Daoy (cell line): Measurements from ENCODE around the gene ARFRP1. TPM values are rescaled to one million over a fixed set of nuclear protein-coding genes. Genes with fewer than 3 reads are reported as not detected.
"Not testable (repeated sequence)": the region's sequence is repeated elsewhere in the genome, so short reads cannot be mapped to it uniquely, and the experiment has no call there.

Experiments used
- DNase-seq: peaks from one replicate; pipeline ENCODE4 v3.0.0-alpha.2; 2015; ENCODE audit warnings: low read depth
- total RNA-seq: library from RNA; depleted of rRNA; stranded (reverse); fragments of >200 nt; shearing (Covaris generic); gene quantifications from 2 replicates; pipeline ENCODE4 v1.2.3, GENCODE V29; 2014

The ARFRP1 gene
- total RNA-seq, 1 experiment from 2014 or later = 25.1 TPM

DNA sequence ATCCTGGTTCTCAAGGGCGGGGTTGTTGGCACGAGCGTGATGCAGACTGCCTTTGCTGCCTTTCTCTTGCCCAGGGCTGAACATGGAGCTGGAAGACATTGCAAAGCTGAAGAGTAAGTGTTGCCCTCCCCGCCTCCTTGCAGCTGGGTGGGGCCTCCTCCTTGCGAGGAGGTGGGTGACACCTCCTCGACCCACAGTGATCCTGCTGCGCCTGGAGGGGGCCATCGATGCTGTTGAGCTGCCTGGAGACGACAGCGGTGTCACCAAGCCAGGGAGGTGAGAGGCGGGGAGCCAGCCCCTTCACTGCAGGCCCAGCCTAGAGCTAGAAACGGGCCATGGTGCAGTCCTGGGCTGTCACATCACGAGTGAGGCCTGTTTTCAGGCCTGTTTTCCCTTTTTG lies 29.7 kb downstream of the ARFRP1 start:
- no peak for DNase-seq

DNA sequence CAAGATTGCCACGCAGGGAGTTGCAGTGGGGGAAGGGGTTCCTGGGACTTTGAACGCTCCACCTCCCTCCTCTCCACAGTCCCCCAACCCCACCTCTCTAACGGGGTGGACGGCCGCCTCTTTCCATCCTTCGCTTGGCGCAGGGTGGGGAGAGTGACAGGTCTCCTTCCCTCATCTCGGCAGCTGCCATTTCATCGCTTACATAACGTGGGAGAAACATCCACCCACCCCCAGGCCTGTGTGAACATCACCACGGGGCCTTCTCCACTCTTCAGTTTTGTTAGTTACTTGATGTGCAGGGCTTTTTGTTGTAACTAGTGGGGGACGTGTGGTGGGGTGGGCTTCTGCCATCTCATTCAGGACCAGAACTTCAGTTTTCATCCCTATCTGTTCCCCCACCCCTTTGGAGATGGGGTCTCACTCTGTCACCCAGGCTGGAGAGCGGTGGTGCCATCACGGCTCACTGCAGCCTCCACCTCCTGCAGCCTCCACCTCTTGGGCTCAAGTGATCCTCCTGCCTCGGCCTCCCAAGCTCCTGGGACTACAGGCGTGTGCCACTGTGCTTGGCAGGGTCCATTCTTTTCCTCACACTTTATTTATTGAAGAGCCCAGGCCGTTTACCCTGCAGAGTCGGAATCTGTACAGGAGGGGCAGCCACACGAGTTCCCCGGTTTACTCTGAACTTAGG lies 32.0 kb downstream of the ARFRP1 start:
- no peak for DNase-seq

DNA sequence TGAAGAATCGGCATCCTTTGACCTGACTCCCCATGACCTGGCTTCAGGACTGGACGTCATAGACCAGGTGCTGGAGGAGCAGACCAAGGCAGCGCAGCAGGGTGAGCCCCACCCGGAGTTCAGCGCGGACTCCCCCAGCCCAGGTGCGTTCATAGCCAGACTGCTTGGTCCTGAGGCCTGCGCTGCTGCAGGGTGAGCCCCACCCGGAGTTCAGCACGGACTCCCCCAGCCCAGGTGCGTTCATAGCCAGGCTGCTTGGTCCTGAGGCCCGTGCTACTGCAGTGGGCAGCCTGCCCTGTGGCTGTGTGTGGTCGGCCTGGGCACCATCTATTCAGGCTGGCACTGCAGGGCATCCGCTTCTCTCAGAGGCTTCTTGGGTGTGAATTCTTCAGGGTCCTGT lies 33.8 kb downstream of the ARFRP1 start:
- no peak for DNase-seq

DNA sequence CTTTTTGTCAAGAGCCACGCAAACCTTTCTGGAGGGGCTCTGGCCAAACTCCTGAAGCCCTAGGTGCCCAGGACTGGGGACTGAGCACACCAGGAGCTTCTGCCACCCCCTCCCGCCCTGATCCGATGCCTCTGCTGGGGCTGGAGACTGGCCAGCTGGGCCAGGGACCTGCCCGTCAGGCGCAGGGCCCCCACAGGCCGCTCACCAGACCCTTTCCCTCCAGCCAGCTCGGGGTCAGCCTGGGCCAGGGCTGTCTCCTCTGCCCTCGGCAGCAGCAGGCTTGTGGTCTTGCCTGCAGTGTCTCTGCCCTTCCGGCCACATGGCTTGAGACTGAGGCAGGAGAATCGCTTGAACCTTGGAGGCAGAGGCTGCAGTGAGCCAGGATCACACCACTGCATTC lies 35.1 kb downstream of the ARFRP1 start:
- no peak for DNase-seq

DNA sequence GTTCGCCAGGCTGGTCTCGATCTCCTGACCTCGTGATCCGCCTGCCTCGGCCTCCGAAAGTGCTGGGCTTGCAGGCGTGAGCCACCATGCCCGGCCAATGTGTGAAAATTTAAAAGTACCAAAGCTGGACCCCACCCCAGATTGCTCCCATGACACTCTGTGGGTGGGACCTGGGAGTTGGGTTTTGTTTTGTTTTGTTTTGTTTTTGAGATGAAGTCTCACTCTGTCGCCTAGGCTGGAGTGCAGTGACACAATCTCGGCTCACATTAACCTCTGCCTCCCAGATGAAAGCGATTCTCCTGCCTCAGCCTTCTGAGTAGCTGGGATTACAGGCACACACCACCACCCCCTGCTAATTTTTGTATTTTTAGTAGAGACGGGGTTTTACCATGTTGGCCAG lies 36.1 kb downstream of the ARFRP1 start:
- not testable (repeated sequence) for DNase-seq

DNA sequence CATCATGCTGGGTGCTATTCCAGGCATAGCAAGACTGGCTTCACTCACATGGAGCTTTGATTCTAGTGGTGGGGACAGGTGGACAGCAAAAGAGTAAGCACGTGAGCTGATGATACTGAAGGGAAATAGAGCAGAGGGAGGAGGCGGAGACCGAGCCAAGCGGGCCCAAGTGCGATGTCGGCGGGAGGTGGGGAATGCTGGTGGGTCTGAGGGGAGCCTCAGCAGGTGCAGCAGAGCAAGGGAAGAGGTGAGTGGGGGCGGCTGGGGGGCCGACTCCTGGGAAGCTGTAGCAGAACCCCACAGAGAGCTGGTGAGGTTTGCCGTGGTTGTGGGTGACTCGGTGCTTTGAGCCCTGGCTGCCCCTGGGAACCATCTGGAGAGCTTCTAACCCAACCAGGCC lies 39.4 kb downstream of the ARFRP1 start:
- no peak for DNase-seq

DNA sequence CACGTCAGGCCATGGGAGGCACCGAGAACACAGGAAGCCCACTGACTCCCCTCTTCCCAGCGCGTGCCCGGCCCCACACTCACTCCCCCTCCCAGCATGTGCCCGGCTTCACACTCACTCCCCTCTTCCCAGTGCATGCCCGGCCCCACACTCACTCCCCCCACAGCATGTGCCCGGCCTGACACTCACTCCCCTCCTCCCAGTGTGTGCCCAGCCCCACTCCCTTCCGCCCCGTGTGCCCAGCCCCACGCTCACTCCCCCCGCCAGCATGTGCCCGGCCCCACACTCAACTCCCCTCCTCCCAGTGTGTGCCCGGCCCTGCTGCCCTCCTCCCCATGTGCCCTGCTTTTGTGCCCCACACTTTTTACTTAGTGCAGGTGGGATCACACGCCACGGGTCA lies 39.9 kb downstream of the ARFRP1 start:
- DNase-seq = no peak

DNA sequence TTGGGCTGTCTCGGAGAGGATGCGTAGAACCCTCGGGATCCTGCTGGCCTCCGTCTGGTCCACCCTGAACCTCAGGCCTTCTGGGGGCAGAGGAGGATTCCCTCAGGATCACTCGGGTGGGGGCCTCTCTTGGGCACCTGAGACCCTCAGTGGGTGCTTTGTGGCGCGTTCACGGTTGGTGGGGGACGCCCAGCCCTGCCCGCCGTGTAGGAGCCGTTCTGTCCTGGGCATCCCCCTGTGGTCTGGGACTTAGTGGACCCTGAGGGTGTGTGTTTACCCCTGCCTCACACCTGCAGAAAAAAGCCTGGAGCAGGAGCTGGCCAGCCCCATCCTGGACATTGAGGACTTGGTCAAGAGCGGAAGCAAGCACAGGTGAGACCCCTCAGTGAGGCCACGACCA lies 42.1 kb downstream of the ARFRP1 start:
- DNase-seq = no peak

DNA sequence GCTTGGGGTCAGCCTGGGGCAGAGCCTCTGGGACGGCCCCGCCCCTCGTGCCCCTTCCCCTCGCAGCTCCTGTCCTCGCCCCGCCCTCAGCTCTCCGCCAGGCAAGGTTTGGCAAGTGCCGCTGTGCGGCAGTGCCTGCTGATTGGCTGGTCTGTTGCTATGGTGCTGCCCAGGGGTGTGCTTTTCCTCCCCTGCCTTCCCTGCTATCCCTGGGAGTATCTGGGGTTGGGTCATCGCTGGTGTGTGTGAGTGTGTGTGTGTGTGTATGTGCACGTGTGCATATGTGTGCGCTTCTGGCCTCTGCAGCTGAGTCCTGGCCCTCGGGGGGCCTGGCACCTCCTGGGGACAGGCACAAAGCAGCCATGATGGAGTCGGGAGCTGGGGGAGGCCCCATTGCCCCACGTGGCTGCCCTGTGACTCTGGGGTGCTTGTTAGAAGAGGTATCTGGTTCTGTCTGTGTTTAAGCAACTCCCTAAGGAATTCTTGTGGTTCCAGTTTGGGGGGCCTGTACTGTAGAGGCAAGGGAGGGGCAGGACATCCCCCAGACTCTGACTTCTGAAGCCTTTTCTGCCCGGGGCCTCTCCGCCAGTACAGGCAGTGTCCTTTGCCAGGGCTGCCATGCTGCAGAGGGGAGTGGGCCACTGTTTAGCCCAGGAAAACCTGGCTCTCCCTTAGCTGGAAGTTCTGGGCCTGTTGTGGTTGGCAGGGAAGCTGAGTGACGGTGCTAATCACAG lies 42.7 kb downstream of the ARFRP1 start:
- no peak for DNase-seq

DNA sequence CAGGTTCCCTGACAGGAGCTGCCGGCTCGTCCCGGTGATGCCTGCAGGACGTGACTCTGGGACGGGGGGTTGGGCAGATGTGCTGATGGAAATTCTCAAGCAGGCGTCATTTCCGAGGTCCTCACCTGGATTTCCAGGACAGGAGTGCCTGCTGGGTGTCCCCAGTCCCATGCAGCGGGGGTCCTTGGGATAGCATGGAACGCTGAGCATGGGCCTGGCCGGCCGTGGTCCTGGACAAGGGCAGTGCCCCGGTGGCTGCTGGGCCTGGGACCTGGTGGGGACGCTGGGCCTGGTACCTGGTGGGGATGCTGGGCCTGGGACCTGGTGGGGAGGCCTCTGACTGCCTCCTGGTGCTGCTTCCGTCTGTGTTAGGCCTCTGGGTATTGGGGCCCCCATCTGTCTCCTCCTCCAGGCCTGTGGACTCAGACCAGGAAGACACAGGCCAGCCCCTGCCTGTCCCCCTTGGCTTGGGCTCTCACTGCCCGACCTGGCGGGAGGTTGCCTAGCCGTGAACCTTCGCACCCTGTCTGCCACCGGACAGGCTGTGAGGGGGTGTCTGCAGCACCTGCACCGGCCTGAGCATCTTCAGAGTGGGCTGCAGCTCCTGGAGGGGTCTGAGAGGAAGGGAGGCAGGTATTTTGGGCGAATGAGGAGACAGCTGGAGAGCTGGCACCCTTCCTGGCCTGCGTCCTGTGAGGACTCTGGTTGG lies 43.5 kb downstream of the ARFRP1 start:
- no peak for DNase-seq

DNA sequence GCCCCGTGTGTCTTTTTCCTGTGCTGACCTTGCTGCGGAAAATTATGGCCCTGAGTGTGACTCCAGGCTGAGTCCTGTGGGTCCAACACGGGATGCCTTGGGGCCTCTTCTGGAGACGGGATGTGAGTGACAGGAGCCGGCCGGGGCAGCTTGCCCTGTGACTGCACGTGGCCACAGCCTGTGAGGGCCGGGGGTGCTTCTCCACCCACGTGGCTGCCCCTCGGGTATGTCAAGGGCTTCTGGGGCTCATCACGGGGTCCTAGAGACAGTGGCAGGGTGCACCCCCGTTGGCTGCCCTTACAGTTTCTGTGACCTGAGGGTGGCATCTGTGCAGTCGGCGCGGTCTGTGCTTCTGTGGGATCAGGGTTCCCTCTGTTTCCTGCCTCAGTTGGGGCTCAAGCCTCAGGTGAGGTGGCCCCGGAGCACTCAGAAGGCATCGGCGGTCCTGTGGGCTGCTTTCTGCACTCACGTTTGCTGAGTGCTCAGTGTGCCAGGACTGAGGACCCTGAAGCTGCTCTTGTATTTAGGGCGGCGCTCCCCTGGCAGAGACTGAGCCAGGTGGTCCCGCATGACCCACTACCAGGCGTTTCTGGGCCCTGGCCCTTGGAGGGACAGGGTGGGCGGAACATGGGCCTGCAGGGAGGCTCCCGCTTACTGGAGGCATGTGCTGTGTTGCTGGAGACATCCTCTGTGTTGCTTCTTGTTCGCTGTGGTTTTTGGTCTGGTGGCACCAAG lies 44.3 kb downstream of the ARFRP1 start:
- DNase-seq = no peak

DNA sequence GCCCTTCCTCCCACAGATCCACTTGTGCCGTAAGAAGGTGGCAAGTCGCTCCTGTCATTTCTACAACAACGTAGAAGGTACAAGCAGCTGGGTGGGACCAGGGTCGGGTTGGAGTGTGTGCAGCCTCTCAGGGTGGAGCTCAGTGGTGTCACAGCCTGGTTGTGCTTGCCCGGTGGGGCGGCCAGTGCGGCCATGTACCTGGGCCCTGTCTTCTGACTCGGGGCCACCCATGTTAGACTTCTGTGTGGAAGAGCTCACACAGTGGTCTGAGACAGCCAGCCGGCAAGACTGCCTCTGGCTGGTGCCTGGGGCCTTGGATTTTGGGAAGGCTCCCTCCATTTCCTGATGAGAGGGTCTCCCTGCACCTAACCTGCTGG lies 45.0 kb downstream of the ARFRP1 start:
- DNase-seq = no peak

DNA sequence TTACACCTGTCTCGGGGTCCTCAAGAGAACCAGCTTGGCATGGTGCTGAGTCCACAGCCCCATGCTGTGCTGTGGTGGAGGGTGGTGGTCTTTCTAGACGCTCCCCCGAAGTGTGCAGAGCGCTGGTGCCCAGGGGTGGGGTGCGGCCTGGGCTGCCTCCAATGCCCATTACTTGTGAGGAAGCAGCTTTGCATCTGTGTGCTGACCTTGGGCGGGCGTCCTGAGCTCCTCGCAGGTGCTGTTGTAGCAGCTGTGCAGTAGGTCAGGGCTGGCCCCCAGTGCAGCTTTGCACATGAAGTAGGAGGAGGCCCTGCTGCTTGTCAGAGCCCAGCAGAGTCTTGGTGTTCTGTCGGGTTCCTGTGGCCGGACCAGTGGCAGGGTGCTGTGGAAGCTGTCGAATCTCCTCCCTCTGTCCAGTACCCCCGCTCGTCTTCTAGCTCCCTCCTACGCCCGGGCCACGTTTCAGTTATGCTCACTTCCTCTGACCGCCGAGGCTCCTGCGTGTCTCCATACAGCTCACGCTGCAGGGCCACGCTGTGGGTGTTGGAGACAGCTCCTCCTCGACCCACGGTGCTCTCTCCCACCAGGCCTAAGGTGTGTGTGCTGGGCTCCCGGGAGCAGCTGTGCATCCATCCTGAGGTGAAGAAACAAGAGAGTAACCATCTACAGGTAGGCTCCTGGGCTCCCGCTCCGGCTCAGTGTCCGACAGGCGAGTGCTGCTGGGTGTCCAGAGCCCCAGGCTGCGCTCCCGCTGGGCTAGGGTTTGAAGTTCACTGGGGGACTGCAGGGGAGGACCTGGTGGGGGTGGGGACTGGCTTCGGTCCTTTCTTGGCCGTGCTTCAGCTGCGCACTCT lies 45.6 kb downstream of the ARFRP1 start:
- no peak for DNase-seq

DNA sequence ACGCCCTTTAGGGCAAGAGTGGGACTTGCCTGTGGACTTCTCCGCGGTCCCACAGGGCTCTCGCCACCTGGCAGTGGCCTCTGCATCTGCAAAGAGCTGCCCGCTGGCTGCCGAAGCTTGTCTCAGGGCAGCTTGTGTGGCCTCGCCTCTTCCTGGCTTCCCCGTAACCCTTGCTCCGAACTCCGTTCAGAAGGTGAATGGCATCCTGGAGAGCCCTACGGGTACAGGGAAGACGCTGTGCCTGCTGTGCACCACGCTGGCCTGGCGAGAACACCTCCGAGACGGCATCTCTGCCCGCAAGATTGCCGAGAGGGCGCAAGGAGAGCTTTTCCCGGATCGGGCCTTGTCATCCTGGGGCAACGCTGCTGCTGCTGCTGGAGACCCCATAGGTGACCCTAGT lies 46.7 kb downstream of the ARFRP1 start:
- no peak for DNase-seq

DNA sequence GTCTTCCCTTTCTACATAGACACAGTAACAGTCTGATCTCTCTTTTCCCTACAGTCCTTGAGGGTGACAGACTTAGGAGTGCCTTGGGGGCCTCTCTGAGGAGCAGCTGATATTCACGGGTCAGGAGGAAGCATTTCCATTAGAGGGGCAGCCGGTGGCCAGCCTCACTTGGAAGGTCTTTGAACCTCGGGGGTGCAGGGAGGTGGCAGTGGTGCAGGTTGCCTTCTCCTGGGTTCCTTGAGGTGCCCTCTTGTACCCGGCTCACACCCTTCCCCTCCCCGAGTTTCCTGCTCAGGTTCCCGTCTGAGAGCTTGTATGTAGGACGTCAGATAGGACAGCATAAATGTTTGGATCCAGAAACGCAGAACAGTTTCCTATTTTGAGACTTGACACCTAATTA lies 47.2 kb downstream of the ARFRP1 start:
- DNase-seq = no peak

DNA sequence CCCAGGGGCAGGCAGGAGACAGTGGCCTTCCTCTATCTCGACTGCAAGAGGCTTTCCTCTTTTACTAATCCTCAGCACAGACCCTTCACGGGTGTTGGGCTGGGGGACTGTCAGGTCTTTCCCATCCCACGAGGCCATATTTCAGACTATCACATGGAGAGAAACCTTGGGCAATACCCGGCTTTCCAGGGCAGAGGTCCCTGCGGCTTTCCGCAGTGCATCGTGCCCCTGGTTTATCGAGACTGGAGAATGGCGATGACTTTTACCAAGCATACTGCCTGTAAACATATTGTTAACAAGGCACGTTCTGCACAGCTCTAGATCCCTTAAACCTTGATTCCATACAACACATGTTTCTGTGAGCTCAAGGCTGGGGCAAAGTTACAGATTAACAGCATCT lies 47.6 kb downstream of the ARFRP1 start:
- not testable (repeated sequence) for DNase-seq

DNA sequence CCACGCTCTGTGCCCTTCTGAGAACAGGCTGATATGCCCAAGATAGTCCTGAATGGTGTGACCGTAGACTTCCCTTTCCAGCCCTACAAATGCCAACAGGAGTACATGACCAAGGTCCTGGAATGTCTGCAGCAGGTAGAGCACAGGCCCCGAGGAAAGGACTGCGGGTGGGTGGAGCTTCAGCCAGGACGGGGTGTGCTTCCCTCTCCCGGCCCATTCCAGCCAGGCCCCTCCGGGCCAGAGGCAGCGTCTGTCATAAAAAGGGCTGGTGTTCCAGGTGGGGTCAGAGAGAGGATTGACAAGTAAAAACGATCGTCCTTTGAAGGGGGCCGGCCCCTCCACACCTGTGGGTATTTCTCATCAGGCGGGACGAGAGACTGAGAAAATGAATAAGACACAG lies 48.4 kb downstream of the ARFRP1 start:
- DNase-seq = no peak

DNA sequence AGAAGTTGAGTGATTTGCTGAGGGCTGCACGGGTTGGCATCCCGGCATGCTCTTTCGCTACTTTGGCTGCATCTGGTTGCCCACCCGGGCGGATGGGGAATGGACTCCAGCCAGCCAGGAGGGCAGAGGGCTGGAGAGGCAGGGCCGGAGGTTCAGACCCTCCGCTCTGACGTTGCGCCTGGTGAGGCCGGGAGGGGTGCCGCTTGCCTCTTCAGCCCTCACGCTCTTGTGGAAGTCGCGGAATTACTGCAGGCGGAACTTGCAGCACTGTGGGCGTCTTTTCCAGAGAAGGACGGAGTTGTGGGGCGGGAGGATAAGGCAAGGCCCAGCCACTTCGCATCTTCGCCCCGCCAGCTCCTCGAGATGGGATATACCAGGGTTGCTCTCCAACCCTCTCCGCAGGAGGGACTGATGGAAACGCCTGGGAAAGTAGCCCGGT lies 49.0 kb downstream of the ARFRP1 start:
- no peak for DNase-seq

DNA sequence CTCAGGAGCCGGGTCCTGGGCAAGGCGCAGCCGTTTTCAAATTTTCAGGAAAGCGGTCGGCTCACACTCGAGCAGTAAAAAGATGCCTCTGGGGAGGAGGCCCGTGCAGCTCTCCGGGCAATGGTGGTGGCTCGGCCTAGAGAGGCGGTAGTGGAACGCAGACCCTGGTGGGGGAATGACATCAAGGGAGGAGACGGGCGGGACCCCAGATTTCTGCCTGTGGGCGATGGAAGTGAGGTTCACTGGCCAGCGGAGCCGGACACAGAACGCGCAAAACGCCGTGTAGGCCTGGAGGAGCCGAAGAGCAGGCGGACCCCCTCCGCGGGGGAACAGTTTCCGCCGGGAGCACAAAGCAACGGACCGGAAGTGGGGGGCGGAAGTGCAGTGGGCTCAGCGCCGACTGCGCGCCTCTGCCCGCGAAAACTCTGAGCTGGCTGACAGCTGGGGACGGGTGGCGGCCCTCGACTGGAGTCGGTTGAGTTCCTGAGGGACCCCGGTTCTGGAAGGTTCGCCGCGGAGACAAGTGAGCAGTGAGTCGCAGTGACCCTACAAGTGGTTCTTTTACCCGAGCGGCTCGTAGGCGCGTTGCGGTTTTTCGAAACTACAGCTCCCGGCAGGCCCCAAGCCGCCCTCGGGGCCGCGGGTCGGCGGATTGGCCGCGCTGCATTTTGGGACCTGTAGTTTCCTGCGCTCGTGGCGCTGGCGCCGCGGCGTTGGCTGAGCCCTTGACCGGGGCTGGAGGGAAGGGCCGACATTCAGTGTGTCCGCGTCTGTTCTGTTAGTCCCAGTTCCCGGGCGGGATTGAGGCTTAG lies 49.6 kb downstream of the ARFRP1 start, which contains the start of gene RTEL1:
TSS of gene RTEL1 (plus strand) at position 376 of the 812 bp plus-strand sequence. CDS start 1,091 bp downstream, outside the sequence.
- peak; percentile 92 for DNase-seq

DNA sequence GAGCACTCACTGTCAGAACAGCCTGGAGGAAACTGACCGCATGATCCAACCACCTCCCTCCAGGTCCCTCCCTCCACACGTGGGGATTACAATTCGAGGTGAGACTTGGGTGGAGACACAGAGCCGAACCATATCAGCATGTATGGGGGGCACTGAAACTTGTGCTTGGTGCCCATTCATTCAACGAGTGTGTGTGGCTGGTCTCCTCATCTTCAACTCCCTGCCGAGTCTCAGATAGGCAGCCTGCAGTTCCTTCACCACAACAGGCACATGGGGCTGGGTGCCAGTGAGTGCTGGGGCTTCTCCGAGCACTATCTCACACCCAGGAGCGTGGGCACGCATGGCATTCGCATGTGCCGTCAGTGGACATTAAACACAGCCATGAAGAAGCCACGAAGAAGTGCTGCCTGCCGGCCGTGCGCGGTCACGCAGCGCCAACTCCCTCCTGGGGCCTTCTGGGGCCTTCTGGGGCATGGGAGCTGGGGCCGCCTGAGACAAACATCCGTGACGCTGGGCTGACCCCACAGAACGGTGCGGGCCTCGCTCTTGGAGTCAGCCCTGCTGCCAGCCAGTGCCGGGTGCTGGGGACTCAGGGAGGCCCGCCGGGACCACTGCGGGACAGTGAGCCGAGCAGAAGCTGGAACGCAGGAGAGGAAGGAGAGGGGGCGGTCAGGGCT lies 50.4 kb downstream of the ARFRP1 start:
- DNase-seq = no peak
